Measurements from ENCODE around the gene ODAD4.
"Not testable (repeated sequence)": the region's sequence is repeated elsewhere in the genome, so short reads cannot be mapped to it uniquely, and the experiment has no call there.

The ODAD4 gene

DNA sequence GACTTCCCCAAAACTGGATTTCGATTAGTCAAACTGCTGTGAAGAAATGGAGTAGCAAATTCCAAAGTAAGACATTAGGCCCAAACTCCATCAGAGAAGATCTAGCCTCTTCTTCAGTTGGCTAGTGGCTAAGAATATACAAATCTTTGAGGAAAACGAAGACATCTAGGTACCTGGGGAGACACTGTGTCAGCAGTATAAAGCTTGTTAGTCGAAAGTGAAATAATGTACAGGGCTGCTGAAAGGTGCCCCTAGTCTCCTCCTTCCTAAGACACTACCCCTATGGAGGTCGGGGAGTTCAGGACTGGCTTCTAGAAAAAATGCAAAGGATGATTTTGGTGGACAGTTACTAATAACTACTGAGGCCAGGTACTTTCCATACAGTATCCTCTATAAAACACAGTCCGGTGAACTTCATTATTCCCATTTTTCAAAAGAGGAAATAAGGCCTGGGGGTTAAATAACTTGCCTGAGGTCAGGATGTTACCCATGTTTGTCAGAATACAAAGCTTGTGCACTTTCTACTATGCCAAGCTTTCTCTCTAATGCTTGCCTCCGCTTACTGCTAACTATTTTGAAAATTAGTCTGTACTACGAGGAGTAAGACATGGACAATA lies 71.9 kb downstream of the ODAD4 start:
- DNase-seq (ENCODE audit: low read depth): no peak

GRCh38 chr17:42002792-42003301 lies 72.4 kb downstream of the ODAD4 start:
- no peak for DNase-seq (ENCODE audit: low read depth)

DNA sequence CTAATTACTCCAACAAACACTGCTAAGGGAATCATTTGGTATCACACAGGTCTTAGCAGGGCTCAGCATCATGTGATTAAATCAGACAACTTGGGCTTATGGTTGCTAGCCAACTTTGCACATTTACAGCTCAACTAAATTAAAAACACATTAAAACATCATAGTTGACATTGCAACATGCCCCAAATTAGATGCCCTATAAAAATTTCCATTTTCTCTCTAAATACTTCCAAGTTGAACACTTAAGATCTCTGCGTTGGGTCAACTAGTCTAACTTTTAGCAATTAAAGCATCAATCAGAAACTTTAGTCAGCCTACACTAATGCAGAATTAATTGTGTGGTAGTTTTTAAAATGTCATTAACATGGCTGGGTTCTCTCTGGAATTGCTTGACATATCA lies 74.7 kb downstream of the ODAD4 start:
- DNase-seq (ENCODE audit: low read depth): no peak

- no peak for DNase-seq (ENCODE audit: low read depth)
These were observed 78.8 kb downstream of the ODAD4 start for GRCh38 chr17:42009170-42009569.

DNA sequence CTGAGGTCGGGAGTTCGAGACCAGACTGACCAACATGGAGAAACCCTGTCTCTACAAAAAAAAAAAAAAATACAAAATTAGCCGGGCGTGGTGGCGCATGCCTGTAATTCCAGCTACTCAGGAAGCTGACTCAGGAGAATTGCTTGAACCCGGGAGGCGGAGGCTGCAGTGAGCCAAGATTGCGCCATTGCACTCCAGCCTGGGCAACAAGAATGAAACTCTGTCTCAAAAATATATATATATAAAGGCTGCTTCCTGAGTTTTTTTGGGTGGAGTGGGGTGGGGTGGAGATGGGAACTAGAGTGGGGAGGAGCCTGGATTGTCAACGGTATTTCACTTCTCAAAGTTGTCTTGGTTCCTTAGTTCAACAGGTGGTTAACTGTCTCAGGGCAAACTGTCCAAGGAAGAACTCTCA lies 79.9 kb downstream of the ODAD4 start:
- not testable (repeated sequence) for DNase-seq (ENCODE audit: low read depth)

- no peak for DNase-seq (ENCODE audit: low read depth)
These were observed 80.6 kb downstream of the ODAD4 start for GRCh38 chr17:42010898-42011516.

GRCh38 chr17:42012363-42012762 lies 81.9 kb downstream of the ODAD4 start:
- not testable (repeated sequence) for DNase-seq (ENCODE audit: low read depth)

- not testable (repeated sequence) for DNase-seq (ENCODE audit: low read depth)
These were observed 83.3 kb downstream of the ODAD4 start for GRCh38 chr17:42013740-42014139.
